H1 (cell line): ENCODE data around the gene SNX19. TPM values are rescaled to one million over a fixed set of nuclear protein-coding genes. Genes with fewer than 3 reads are reported as not detected.

Experiments
- CBX5 ChIP-seq: fragments of 300-800, 300-1000 bp; sonication (generic); IDR thresholded peaks from 2 replicates; pipeline ENCODE4 v1.7.1; 2016; ENCODE audit warnings: antibody characterized with exemption, low read length, low read depth
- SRF ChIP-seq: IDR thresholded peaks from 2 replicates; pipeline ENCODE4 v1.6.1; 2011; ENCODE audit warnings: mild to moderate bottlenecking, low read depth, low read length, moderate library complexity
- polyA plus RNA-seq, 7 experiments: library from polyadenylated mRNA; depleted of rRNA in 3 of 7; stranded (reverse) in 5 of 7; unstranded in 2 of 7; fragments of >200 nt in 5 of 7; fragments of 200-250 nt in 2 of 7; gene quantifications; 1 replicate in 5 of 7; 2 replicates in 1 of 7; 4 replicates in 1 of 7; pipeline versions ENCODE4 v1.2.1 to v1.2.3, GENCODE V29; 2011 to 2013; ENCODE audit warnings: missing spikeins in 2 of 7, mixed read lengths in 2 of 7
- total RNA-seq: library from RNA; stranded (reverse); fragmentation: NEBNext Ultra II Directional; extraction: Animal tissue kit (Norgen Biotek cat#: 25700); gene quantifications from 2 replicates; pipeline ENCODE4 v1.2.1, GENCODE V29; 2021

Gene SNX19
- total and polyA plus RNA-seq, 2 of the 8 experiments (the other 6 are each of a cell fraction or from before 2014, with no cell fraction given), result 15.0 to 25.2 TPM

GRCh38 chr11:130868721-130869390, 47.4 kb downstream of the SNX19 start (continued):
- TF ChIP-seq CBX5, result no peak
- no peak for TF ChIP-seq SRF
